GM19438 (cell line): ENCODE data around the gene SPDYA.
A peak's percentile ranks its signal among the peaks of the same experiment; 100 is the strongest.

Experiments used
- ATAC-seq: cut with Tn5 transposase; IDR thresholded peaks from one replicate; pipeline ENCODE4 v1.9.1; 2021; ENCODE audit warnings: low read depth; ENCODE audit not compliant: unreplicated experiment

The SPDYA gene

DNA sequence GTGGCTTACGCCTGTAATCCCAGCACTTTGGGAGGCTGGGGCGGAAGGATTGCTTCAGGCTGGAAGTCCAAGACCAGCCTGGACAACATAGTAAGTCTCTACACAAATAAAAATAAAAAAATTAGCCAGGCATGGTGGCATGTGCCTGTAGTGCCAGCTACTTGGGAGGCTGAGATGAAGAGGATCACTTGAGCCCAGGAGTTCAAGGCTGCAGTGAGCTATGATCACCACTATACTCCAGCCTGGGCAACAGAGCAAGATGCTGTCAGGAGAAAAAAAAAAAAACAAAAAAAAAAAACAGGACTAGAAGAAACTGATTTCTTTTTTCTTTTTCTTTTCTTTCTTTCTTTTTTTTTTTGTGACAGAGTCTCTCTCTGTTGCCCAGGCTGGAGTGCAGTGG, 13.6 kb downstream of the SPDYA start:
- no peak for ATAC-seq

DNA sequence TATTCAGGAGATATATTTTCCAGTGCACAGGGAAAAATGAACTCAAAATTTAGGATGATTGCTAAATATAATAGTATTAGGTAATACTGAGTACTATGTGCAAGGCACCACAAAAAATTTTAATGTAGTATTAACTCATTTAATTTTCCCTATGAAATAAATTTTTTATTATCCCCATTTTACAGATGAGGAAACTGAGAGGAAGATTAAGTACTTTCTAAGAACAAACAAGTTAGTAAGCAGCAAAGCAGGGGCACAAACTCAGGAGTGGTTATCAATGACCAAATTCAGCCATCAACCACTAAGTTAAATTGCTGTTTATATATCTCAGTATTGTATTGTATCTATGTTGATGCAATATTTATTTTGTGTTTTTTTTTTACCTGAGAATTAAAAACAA, 14.2 kb downstream of the SPDYA start:
- ATAC-seq: no peak

DNA sequence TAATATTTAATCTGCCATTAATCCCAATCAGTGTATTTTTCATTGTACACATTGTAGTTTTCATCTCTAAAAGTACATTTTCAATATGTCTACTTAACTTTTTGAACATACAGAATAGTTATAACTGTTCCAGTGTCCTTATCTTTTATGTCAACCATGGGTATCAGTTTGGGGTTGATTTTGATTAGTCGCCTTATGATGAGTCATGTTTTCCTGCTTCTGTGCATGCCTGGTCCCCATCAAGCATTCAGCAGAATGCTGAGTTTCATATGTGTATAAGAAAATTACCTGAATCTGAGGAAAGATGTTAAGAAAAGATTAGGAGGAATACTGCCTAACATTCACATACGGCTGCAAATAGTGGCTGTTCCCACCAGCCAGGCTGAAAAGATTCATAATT, 17.7 kb downstream of the SPDYA start:
- no peak for ATAC-seq

DNA sequence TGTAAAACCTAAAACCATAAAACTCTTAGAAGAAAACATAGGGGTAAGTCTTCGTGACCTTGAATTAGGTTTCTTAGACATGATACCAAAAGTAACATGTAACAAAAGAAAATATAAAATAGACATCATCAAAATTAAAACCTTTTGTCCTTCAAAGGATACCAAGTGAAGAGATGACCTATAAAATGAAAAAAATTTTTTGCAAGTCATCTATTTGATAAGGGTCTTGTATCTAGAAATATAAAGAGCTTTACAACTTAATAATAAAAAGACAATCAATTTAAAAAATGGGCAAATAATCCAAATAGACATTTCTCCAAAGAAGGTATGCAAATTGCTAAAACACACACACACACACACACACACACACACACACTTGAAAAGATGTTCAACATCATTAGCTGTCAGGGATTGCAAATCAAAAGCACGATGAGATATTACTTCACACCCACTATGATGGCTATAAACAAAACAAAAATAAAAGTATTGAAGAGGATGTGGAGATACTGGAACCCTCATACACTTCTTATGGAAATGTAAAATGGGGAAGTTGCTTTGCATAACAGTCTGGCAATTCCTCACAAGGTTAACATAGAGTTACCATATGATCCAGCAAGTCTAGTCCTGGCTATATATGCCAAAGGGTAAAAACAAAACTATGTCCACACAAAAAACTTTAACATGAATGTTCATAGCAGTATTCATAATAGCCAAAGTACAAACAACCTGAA, 23.3 kb downstream of the SPDYA start:
- ATAC-seq: no peak

DNA sequence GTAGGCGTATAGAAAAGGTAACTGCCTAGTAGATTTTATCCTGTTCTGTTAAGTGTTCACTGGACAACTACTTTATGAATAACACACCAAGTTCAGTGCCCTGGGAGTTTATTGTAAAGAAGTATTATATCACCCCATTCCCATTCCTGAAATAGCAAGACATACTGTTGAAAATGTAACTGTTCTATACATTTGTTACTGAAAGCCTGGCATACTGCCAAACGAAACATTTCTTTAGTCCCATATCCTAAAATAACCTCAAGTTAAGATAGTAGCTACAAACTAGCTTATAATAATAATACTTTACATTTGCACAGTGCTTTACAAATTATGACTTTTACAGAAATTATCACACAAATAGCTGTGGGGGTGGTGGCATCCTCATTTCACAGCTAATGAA, 25.1 kb downstream of the SPDYA start:
- ATAC-seq: no peak

DNA sequence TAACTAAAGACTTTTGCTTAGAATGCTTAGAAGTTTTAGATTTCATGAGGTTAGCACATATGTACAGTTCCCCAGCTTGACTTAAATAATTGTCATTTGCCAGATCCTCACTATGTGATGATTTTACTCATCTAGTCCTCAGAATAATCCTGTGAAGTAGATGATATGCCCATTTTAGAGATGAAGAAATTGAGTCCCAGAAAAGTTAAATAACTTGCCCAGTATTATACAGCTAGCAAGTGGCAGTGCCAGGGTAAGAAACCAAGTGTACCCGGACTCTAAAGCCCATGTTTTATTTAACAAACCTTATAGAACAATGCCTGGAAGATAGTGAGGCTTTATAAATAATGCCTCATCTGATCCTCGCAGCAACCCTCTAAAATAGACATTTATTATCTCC, 28.3 kb downstream of the SPDYA start:
- no peak for ATAC-seq

DNA sequence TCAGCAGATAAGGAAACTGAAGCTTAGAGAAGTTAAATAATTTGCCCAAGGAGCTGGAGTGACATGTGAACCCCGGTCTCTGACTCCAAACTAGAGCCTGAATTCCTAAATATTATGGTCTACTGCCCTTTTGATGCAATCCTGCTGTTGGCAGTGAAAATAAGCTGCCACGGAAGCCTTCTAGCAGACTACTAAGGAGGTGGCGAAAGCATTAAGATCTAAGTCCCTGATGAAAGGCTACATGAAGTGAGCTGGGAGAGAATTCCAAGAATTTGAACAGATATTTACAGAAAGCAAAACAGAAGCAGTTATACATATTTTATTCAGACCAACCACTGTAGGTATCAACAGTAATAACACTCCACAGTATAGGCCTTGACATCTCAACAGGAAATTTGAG, 31.4 kb downstream of the SPDYA start:
- ATAC-seq: no peak

DNA sequence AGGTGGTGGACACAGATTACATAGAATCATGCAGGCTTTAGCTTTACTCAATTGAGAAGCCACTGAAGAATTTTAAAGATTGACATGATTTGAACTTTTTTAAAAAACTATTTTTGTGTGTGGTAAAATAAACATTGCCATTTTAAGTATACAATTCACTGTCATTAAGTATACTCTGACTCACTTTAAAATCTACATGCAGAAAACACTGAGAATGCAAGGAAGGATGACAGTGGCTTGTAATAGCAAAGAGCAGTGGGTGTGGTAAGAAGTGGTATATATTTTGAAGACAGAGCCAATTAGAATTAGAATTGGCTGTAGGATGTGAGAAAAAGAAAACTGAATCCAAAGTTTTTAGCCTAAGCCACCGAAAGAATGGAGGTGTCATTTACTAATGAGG, 44.6 kb downstream of the SPDYA start:
- no peak for ATAC-seq

DNA sequence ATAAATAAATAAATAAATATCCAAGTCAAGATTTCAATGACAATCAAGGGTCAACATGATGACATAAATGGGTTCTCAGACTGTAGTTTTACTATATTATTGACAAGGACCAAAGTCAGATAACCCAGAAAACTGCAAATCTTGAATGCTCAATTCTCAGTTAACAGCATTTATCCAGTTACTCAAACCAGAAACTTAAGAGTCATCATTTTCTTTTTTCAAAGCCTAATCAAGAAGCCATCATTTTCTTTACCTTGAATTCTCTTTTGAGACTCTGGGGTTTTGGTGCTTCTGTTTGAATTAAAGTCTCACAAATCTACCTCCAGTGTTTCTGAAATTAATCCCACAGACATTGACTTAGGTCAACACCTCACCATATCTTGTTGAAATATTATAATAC, 45.3 kb downstream of the SPDYA start:
- ATAC-seq: no peak

DNA sequence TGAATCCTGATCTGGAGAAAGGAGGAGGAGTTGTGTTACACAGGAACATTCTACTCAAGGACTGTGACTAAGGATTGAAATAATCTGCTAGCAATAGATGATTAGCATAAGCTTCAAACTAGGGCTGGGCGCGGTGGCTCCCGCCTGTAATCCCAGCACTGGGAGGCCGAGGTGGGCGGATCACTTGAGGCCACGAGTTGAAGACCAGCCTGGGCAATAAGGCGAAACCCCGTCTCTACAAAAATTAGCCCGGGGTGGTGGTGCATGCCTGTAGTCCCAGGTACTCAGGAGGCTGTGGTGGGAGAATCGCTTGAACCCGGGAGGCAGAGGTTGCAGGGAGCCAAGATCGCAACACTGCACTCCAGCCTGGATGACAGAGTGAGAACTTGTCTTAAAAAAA, 58.0 kb downstream of the SPDYA start:
- ATAC-seq: no peak

DNA sequence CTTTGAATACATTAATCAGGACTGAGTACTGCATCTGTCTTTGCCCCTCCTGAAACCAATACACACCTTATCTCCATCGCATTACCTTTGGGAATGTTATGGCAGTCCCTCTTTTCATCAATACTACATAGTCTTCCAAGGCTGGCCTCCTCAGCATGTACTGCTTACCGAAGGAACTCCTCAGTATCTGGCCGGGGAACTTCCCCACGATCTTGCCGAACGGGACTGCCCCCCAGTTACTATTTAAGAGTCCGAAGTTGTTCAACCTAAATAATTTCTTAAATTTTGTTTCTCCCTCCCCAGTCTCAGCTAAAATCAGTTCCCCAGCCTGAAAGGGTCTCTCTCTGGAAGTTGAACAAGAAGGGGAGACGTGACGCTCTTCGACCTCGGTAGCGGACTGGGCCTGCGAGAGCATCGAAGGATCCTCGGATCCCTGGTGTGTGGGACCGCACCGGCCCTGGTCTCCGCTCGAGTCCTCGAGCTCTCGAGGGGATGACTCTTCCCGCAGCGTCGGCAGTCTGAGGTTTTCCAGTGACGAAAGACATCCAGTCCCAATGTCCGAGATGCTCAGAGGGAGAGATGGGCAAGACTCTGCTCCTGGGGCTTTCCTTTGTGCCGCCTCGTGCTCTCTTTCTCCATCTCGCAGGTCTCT, 59.0 kb downstream of the SPDYA start:
- ATAC-seq: peak; percentile 18

DNA sequence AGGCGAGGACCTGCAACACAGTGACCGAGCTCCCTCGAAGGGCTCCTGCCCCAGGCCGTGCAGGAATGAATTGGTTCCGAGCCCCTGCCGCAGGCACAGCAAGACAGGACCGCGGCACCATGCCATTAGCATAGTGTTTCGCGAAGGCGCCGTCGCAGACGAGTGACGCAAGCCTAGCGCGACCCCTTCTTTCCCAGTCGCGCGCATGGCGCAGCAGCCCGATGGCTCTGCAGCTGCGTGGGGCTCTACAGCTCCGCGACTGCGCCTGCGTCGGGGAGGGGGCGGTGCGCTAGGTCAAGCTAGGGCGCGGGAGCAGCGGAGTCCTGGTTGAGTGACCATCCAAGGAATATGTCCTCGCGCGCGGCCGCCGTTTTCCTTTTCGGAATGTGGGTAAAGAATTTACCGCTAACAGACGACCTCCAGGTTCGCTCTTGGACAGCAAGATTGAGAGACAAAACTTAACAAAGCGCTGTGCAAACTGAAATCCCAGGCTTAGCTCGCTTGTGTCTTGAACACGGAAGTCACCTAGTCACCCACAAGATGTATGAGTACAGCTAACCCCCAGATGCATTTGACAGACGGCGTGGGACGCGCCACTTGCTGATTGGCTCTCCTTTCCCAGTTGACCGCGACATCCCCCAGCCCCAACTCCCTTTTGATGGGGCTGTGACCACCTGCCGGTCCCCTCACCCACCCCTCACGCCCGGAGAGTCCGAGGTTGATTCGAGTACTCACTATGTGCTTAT, 59.7 kb downstream of the SPDYA start, which contains the start of gene TRMT61B:
Gene TRMT61B, minus strand, starts transcription at position 164 of the 746 bp plus-strand sequence. Its CDS starts 32 bp downstream, at position 132.
- ATAC-seq: peak; percentile 94

DNA sequence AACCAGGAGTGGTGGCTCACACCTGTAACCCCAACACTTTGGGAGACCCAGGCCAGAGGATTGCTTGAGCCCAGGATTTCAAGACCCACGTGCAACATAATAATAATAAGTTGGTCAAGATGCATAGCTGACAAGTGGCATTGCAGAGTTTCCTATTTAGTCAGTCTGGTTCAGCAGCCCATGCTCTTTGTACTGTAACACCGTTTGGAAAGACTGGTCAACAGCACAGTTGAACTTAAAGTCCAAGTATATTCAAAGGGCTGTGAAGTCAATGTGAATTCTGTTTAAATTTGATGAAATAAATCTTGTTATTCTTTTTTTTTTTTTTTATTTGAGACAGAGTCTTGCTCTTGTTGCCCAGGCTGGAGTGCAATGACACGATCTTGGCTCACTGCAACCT, 61.0 kb downstream of the SPDYA start:
- no peak for ATAC-seq

DNA sequence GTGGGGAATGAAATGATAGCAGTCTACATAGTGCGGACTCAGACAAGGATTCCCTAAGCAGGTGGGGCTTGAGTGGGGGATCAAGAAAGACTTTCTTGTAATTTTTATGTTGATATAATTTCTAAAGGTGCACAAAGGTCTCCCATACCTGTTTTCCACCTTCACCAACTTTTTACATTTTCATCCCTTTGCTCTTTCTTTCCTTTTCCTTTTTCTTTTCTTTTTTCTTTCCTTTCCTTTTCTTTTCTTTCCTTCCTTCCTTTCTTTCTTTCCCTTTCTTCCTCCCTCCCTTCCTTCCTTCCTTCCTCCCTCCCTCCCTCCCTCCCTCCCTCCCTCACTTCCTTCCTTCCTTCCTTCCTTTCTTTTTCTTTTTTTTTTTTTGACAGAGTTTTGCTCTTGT, 69.6 kb downstream of the SPDYA start:
- ATAC-seq: no peak

DNA sequence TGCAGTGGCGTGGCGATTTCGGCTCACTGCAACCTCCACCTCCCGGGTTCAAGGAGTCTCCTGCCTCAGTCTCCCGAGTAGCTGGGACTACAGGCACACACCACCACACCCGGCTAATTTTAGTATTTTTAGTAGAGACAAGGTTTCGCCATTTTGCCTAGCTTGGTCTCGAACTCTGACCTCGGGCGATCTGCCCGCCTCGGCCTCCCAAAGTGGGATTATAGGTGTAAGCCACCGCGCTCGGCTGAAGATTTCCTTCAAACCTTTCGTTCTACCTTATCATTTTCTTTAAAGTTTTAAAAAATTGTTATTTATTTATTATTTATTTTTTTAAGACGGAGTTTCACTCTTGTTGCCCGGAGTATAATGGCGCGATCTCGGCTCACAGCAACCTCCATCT, 82.9 kb downstream of the SPDYA start:
- no peak for ATAC-seq

DNA sequence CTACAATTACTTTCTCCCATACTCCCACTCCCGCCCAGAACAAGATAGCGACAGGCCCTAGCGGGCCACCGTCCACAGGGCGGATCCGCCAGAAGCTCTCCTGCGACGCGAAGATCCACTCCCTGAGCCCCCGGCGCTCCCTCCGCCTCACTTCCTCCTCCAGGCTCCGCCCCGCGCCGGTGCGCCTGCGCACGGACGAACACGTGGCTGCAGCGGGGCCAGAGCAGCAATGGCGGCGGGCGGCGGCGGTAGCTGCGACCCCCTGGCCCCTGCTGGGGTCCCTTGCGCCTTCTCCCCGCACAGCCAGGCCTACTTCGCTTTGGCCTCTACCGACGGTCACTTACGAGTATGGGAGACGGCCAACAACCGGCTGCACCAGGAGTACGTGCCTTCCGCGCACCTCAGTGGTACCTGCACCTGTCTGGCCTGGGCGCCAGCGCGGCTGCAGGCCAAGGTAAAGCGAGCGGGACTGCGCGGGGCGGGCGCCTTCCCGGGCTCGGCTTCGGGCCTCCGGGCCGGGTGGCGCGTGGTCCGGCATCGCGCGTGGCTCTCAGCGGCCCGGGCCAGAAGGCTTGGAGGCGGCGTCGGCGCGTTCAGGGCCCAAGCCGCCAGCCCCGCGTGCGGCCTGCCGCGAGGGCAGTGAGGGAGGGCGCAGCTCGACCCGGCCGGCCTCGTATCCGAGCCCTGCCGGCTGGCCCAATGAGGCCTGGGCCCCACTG, 84.0 kb downstream of the SPDYA start, which contains the start of gene WDR43:
Gene WDR43, plus strand, starts transcription at position 198 of the 719 bp plus-strand sequence. Its CDS starts 32 bp downstream, at position 230.
- peak; percentile 79 for ATAC-seq

DNA sequence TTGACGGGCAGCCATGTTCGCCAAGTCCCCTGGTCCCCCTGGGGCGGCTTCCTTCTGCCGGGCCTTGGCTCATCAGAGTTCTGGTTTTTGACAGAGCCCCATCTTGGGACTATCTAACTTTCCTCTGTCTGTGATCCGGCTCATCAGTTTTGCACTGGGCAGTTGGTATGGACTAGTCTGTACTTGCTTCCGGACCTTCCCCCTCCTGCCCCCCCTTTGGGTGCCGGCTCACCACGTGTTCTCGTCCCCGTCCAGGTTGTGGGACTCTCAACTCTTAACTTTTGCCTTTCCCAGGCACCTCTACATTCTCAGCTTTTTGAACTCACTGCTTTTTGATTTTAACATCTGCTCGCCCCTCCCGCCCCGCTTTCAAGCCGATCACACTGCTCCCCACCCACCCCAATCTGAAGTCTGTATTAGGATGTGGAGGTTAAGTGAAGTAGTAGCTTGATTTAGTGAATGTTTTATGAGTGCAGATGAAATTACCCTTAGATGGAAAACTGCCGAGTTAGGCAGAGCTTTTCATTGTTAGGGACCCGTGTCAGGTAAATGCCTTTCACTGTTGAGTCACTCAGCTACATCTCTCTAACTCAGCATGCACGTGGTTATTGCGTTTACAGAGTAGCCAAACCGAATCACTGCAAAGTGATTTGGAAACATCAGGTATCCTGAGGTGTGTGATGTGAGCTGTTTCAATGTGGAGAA, 84.7 kb downstream of the SPDYA start:
- ATAC-seq: peak; percentile 39

DNA sequence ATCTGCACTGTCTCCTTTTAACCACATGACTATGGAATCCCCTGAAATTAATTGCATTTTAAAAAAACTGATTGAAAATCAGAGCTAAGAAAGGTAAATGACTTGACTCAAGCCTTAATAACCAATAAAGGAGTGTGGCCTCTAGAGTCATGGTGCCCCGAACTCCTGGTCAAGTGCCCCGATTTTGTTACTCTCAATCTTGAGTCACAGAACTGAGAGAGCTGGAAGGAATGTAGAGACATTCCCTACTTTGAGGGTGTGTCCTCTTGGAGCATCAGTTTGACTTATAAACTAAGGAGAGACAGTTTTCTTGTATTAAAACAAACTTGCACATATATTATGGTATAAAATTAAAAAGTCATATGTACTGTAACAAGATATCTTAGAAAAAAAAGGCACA, 86.3 kb downstream of the SPDYA start:
- ATAC-seq: no peak

DNA sequence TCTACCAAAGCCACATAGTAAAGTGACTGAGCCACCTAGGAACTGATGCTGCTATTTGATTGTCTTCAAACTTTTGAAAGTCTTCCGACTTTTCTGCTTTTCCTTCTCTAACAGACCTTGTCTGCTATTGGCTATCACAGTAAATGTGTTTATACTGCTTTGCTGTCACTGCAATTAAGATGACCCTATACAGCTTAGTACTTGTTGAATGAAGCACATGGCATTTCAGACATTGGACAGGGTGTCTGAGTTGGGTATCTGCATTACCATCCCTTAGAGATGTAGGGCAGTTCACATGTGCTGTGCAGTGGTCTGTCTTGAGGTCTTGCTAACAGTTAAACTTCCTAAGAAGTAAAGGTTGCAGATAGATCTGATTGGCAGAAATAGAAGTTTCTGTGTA, 87.4 kb downstream of the SPDYA start:
- no peak for ATAC-seq
